ENCODE data around the gene TNFRSF4.
"Not testable (repeated sequence)": the region's sequence is repeated elsewhere in the genome, so short reads cannot be mapped to it uniquely, and the experiment has no call there.

Gene TNFRSF4

DNA sequence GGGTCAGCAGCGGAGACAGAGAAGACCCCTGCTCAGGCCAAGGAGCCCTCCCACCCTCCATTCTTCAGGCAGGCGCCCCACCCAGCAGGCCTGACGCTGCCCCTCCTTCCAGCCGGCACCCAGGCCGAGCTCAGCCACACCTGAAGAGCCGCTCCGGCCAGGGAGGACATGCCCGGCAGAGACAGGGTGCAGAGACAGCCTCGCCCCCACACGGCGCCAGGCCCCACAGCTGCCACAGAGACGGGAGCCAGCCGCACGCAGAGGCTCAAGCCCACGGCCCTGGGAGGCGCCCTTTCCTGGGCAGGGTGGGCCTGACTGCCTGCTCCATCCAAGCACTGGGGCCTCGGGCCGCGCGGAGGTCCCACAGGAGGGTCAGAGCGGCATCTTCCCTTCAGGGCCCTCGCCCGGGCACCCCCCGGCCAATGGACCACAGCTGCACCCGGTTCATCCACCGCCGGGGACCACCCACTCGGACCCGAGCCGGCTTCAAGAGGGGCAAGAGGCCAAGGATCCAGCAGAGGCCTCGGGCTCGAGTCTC is 35.1 kb downstream of the TNFRSF4 start:
- Histone ChIP-seq H2AFZ (ENCODE audit: low read length) (no peak overlapping the region), H3K9me2 (replicated peaks; ENCODE audit: low read depth, low read length) (no peaks in the 10 kb centered on the region), H3K4me3 (ENCODE audit: low read length, poor library complexity, severe bottlenecking) (no peak overlapping the region), H3F3A (ENCODE audit: low read depth) (no peaks in the 10 kb centered on the region), H3K4me1 (ENCODE audit: insufficient read depth, low read length, poor library complexity, severe bottlenecking) (no peaks in the 10 kb centered on the region), H3K9me3 (ENCODE audit: insufficient read depth, low read depth, low read length) (no peaks in the 10 kb centered on the region), H3K27me3 (ENCODE audit: insufficient read depth, low read length, poor library complexity, severe bottlenecking) (no peaks in the 10 kb centered on the region), H4K20me1 (ENCODE audit: insufficient read depth, low read length, poor library complexity, severe bottlenecking) (no peaks in the 10 kb centered on the region), H3K79me2 (ENCODE audit: insufficient read depth, low read length) (no peaks in the 10 kb centered on the region), H3K36me3 (ENCODE audit: insufficient read depth, low read length) (no peaks in the 10 kb centered on the region), H3K4me2 (ENCODE audit: low read depth, low read length, poor library complexity, severe bottlenecking) (no peak overlapping the region), H3K9ac (ENCODE audit: low read depth, low read length, poor library complexity, severe bottlenecking) (no peak overlapping the region)
- TF ChIP-seq, protein P1, sequence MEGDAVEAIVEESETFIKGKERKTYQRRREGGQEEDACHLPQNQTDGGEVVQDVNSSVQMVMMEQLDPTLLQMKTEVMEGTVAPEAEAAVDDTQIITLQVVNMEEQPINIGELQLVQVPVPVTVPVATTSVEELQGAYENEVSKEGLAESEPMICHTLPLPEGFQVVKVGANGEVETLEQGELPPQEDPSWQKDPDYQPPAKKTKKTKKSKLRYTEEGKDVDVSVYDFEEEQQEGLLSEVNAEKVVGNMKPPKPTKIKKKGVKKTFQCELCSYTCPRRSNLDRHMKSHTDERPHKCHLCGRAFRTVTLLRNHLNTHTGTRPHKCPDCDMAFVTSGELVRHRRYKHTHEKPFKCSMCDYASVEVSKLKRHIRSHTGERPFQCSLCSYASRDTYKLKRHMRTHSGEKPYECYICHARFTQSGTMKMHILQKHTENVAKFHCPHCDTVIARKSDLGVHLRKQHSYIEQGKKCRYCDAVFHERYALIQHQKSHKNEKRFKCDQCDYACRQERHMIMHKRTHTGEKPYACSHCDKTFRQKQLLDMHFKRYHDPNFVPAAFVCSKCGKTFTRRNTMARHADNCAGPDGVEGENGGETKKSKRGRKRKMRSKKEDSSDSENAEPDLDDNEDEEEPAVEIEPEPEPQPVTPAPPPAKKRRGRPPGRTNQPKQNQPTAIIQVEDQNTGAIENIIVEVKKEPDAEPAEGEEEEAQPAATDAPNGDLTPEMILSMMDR (conservative IDR thresholded peaks at IDR 0.05; ENCODE audit: low read length): no peak
- TF ChIP-seq EZH2phosphoT487 (IDR thresholded peaks at IDR 0.05; ENCODE audit: borderline replicate concordance): no peak

DNA sequence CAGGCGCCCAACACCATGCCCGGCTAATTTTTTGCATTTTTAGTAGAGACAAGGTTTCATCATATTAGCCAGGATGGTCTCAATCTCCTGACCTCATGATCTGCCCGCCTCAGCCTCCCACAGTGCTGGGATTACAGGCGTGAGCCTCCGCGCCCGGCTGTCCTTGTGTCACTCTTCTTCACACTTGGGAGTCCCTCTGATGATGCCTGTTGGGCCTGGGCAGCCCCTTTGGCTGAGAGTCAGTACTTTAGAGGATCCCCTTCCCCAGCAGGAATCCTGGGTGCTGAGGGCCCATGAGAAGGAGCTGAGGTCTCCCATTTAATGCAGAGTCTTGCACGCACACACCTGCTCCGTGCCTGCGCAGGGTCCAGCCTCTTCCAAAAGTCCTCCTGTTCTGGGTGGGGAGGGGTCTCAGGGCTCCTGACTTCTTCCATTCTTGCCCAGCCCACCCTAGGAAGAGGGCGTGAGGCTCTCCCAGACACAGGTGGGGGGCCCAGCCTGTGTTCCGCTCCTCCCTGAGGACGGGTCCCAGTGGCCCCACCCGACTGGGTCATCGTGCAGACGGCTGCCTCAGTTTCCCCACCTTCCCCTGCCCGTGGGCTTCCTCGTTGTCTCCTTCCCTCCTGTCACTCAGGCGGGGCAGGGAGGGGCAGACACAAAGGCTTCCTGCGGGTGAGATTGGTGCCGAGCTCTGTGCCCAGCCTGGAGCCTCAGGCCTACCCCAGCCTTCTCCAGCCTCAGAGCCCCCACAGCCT is 36.3 kb downstream of the TNFRSF4 start:
- TF ChIP-seq EZH2phosphoT487 (IDR thresholded peaks at IDR 0.05; ENCODE audit: borderline replicate concordance): no peak
- TF ChIP-seq, protein P1 (conservative IDR thresholded peaks at IDR 0.05; ENCODE audit: low read length): no peak
- H3K9me2 ChIP-seq (replicated peaks; ENCODE audit: low read depth, low read length): no peaks in the 10 kb centered on the region
- H3K4me2 ChIP-seq (ENCODE audit: low read depth, low read length, poor library complexity, severe bottlenecking): no peak overlapping the region
- H3K9ac ChIP-seq (ENCODE audit: low read depth, low read length, poor library complexity, severe bottlenecking): no peak overlapping the region
- H3K27me3 ChIP-seq (ENCODE audit: insufficient read depth, low read length, poor library complexity, severe bottlenecking): no peaks in the 10 kb centered on the region
- no peaks in the 10 kb centered on the region for H4K20me1 ChIP-seq (ENCODE audit: insufficient read depth, low read length, poor library complexity, severe bottlenecking)
- H3K36me3 ChIP-seq (ENCODE audit: insufficient read depth, low read length): no peaks in the 10 kb centered on the region
- no peaks in the 10 kb centered on the region for H3K4me1 ChIP-seq (ENCODE audit: insufficient read depth, low read length, poor library complexity, severe bottlenecking)
- no peaks in the 10 kb centered on the region for H3K9me3 ChIP-seq (ENCODE audit: insufficient read depth, low read depth, low read length)
- H3F3A ChIP-seq (ENCODE audit: low read depth): no peaks in the 10 kb centered on the region
- H3K79me2 ChIP-seq (ENCODE audit: insufficient read depth, low read length): no peaks in the 10 kb centered on the region
- H2AFZ ChIP-seq (ENCODE audit: low read length): no peak overlapping the region
- no peak overlapping the region for H3K4me3 ChIP-seq (ENCODE audit: low read length, poor library complexity, severe bottlenecking)

DNA sequence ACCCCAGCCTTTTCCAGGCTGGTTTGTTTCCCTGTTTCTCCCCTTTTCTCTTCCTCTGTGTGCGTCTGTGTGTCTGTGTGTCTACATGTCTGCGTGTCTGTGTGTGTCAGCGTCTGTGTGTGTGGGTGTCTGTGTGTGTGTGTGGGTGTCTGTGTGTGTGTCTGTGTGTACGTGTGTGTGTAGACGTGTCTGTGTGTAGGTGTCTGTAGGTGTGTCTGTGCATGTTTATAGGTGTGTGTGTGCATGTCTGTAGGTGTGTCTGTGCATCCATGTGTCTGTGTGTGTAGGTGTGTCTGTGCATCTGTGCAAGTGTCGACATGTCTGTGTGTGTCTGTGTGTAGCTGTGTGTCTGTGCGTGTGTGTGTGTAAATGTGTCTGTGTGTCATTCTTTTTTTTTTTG is 37.0 kb downstream of the TNFRSF4 start:
- no peaks in the 10 kb centered on the region for H3K27me3 ChIP-seq (ENCODE audit: insufficient read depth, low read length, poor library complexity, severe bottlenecking)
- TF ChIP-seq, protein P1 (conservative IDR thresholded peaks at IDR 0.05; ENCODE audit: low read length): no peak
- TF ChIP-seq EZH2phosphoT487 (IDR thresholded peaks at IDR 0.05; ENCODE audit: borderline replicate concordance): no peak

DNA sequence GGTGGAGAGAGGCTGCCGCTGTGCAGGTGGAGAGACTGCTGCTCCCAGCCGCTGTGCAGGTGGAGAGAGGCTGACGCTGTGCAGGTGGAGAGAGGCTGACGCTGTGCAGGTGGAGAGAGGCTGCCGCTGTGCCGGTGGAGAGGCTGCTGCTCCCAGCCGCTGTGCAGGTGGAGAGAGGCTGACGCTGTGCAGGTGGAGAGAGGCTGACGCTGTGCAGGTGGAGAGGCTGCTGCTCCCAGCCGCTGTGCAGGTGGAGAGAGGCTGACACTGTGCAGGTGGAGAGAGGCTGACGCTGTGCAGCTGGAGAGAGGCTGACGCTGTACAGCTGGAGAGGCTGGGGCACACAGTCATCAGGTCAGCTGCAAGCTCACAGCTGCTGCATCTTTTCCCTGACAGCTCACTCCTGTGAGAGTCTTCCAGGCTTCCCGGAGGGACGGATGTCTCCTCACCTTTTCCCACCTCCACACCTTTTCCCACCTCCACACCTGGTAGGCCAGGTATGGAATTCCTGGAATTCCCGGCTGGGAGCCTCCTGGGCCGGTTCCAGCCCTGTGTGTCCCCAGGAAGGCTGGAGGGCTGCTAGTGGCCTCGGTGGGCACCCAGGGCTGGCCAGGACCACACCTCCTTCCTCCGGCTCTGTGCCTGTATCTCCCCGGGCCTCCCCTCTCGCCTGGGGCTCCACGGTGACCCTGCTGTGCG is 37.7 kb downstream of the TNFRSF4 start:
- H3K4me2 ChIP-seq (ENCODE audit: low read depth, low read length, poor library complexity, severe bottlenecking); H3K9ac ChIP-seq (ENCODE audit: low read depth, low read length, poor library complexity, severe bottlenecking); H3K79me2 ChIP-seq (ENCODE audit: insufficient read depth, low read length); H3F3A ChIP-seq (ENCODE audit: low read depth); H2AFZ ChIP-seq (ENCODE audit: low read length); H3K27me3 ChIP-seq (ENCODE audit: insufficient read depth, low read length, poor library complexity, severe bottlenecking); H3K4me1 ChIP-seq (ENCODE audit: insufficient read depth, low read length, poor library complexity, severe bottlenecking); H3K9me2 ChIP-seq (replicated peaks; ENCODE audit: low read depth, low read length); H4K20me1 ChIP-seq (ENCODE audit: insufficient read depth, low read length, poor library complexity, severe bottlenecking); H3K9me3 ChIP-seq (ENCODE audit: insufficient read depth, low read depth, low read length); H3K4me3 ChIP-seq (ENCODE audit: low read length, poor library complexity, severe bottlenecking); H3K36me3 ChIP-seq (ENCODE audit: insufficient read depth, low read length): not testable (repeated sequence)

More for the DNA sequence above, 37.0 kb downstream of the TNFRSF4 start:
- H3K4me3 ChIP-seq (ENCODE audit: low read length, poor library complexity, severe bottlenecking): no peak overlapping the region
- no peak overlapping the region for H3K9ac ChIP-seq (ENCODE audit: low read depth, low read length, poor library complexity, severe bottlenecking)
- H2AFZ ChIP-seq (ENCODE audit: low read length): no peak overlapping the region
- H3K36me3 ChIP-seq (ENCODE audit: insufficient read depth, low read length): no peaks in the 10 kb centered on the region
- H3K9me2 ChIP-seq (replicated peaks; ENCODE audit: low read depth, low read length): no peaks in the 10 kb centered on the region
- no peaks in the 10 kb centered on the region for H4K20me1 ChIP-seq (ENCODE audit: insufficient read depth, low read length, poor library complexity, severe bottlenecking)
- no peaks in the 10 kb centered on the region for H3F3A ChIP-seq (ENCODE audit: low read depth)
- H3K4me1 ChIP-seq (ENCODE audit: insufficient read depth, low read length, poor library complexity, severe bottlenecking): no peaks in the 10 kb centered on the region
- H3K79me2 ChIP-seq (ENCODE audit: insufficient read depth, low read length): no peaks in the 10 kb centered on the region
- H3K4me2 ChIP-seq (ENCODE audit: low read depth, low read length, poor library complexity, severe bottlenecking): no peak overlapping the region
- H3K9me3 ChIP-seq (ENCODE audit: insufficient read depth, low read depth, low read length): no peaks in the 10 kb centered on the region

Data from Loucy (cell line).